HG03378 (cell line): ENCODE measurements around the gene CYCS.
"Not testable (repeated sequence)": the region's sequence is repeated elsewhere in the genome, so short reads cannot be mapped to it uniquely, and the experiment has no call there.

Experiments used
- ATAC-seq: cut with Tn5 transposase; IDR thresholded peaks from one replicate; pipeline ENCODE4 v1.9.1; 2021; ENCODE audit warnings: mild to moderate bottlenecking, moderate library complexity; ENCODE audit not compliant: unreplicated experiment

The CYCS gene

GRCh38 chr7:25119102-25119501, 6.0 kb downstream of the CYCS start:
- no peak for ATAC-seq

DNA sequence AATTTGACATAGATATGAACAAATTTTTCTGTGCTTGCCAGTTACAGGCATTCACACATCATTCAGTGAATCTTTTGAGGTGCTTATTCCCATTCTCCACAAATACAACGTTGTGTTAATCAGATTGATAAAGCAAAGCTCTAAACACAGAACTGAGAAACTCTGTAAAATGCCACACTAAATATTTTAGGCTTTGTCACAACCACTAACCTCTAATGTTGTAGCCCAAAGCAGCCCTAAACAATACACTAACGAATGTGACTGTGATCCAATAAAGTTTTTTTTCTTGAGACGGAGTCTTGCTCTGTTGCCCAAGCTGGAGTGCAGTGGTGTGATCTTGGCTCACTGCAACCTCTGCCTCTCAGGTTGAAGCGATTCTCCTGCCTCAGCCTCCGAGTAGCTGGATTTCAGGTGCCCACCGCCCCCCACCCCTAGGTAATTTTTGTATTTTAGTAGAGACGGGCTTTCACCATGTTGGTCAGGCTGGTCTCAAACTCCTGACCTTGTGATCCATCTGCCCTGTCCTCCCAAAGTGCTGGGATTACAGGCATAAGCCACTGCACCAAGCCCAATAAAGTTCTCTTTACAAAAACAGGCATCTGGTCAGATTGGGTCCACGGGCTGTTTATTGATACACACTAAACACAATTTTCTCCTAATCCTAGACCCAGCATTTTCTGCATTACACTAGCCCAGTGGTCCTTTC, 6.9 kb downstream of the CYCS start:
- peak; percentile 30 for ATAC-seq

GRCh38 chr7:25117226-25118047, 7.6 kb downstream of the CYCS start:
- peak; percentile 89 for ATAC-seq

DNA sequence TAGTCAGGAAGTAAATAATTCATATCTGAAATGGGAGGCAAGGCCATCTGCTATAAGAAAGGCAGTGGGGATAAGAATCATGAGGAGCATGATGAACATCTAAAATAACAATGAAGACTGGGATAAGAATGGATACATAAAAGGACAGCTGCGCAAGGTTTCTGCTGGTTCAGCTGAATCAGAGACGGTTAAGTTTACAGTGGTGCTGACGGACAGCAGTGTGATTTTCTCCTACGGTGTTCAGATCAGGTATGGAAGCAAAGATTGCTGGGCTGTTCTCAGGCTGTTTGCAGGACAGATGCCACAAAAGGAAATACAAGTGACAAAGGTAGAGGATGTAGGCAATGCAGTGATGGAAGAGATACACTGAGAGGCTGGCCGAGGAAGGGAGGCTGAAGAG, 8.4 kb downstream of the CYCS start:
- ATAC-seq, result no peak

- not testable (repeated sequence) for ATAC-seq
Observed at GRCh38 chr7:25110514-25110913, 14.5 kb downstream of the CYCS start.

DNA sequence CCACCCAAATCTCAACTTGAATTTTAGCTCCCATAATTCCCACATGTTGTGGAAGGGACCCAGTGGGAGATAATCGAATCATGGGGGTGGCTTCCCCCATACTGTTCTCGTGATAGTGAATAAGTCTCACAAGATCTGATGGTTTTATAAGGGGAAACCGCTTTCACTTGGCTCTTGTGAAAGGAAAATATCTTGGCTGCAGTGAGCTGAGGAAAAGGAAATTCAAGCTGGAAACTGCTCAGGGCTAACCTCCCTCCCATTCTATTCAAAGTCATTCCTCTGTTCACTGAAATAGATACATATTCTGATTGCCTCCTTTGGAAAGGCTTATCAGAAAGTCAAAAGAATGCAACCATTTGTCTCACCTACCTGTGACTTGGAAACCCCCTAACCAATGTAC, 15.8 kb downstream of the CYCS start:
- ATAC-seq, result no peak

DNA sequence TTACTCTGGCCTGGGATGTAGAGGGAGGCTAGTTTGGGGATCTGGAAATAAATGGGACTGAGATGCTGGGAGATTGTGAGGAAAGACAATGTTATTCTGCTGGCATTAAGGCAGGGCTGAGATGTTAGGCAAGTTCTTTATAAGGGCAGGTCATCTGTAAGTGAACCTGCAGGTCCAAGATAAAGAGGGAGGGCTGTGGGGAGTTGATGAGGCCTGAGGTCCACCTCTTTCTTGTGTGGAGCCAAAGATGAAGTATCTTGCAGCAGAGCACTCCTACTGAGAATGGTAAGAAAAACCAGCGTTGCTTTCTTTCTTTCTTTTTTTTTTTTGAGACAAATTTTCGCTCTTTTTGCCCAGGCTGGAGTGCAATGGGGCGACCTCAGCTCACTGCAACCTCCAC, 19.1 kb downstream of the CYCS start:
- no peak for ATAC-seq

- ATAC-seq, result no peak
Observed at GRCh38 chr7:25103773-25104172, 21.3 kb downstream of the CYCS start.

DNA sequence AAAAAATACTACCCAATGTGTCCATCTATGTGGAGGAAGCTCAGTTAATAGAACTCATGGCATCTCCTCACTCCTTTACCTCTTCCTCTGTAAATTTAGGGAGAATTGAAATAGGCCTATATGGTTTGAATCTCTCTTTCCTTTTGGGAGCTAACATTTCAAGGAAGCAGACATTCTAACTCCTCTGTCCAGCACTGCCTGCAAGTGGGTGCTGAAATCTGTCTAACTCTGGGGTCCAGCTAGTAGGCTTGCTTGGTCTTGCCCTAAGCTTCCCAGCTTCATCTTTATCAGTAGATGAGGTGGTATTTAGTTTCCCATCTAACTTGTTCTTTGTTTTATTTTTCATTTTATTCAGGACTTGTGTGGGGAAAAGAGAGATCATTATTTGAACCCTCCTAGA, 23.2 kb downstream of the CYCS start:
- no peak for ATAC-seq

DNA sequence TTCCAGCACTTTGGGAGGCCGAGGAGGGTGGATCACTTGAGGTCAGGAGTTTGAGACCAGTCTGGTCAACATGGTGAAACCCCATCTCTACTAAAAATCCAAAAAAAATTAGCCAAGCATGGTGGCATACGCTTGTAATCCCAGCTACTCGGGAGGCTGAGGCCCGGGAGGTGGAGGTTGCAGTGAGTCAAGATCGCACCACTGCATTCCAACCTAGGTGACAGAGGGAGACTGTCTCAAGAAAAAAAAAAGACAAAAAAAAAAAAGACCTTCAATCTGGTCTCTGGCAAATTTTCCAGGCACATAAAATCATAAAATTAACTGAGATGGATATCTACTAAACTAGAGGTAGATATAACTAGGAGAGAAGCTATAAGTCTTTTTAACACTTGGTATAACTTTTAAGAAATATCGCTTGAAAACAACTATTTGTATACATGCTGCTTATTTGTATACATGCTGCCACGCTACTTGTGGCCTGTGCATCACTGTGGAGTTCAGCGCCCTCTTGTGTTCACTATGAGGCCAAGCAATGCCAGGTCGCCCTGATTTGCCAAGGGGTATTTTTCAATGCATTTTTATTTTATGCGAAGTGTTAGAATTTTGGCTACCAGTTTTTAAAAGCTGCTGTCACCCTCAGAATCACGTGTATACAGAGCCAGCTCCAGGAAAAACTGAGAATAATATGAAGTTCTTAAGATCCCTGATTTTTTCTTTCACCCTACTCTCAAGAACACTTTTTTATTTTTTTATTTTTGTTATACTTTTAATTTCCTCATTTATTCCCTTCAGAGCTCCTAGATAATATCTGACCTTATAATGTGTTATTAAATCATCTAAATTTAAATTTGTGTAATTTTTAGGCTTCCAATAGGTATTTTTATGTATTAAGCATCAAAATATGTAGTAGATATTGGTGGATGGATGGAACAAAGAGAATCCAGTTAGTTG, 26.7 kb downstream of the CYCS start:
- peak; percentile 55 for ATAC-seq

- ATAC-seq, result no peak
Observed at GRCh38 chr7:25095516-25096345, 29.3 kb downstream of the CYCS start.

DNA sequence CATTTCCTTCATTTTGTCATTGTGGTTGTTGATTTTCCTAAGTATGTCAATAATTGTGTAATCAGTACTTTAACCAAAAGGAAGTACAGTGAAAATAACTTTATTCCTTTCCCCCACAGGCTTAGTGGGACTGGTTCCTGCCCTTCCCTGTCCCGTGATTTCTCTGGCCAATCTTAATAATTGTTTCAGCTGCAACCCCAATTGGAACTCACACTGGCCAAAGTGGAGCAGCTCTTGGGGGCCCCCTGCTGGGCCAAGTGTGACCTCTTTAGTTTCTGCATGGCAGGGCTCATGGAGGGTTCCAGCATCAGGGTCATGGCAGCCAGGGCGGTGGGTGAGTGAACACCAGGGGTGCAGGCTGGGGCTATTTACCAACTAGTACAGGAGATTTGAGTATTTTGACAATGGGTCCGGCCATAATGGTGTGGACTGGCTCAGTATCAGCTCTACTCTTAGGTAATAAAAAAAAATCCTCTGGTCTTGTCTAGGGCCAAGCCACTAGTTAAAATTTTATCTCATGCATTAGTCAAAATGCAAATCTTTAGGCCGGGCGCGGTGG, 31.7 kb downstream of the CYCS start:
- ATAC-seq, result no peak

GRCh38 chr7:25091779-25092178, 33.3 kb downstream of the CYCS start:
- no peak for ATAC-seq

GRCh38 chr7:25091176-25091575, 33.9 kb downstream of the CYCS start:
- no peak for ATAC-seq

- no peak for ATAC-seq
Observed at GRCh38 chr7:25090374-25090773, 34.7 kb downstream of the CYCS start.

GRCh38 chr7:25087855-25088254, 37.2 kb downstream of the CYCS start:
- ATAC-seq, result peak; percentile 92

GRCh38 chr7:25084821-25085220, 40.2 kb downstream of the CYCS start:
- ATAC-seq, result no peak

DNA sequence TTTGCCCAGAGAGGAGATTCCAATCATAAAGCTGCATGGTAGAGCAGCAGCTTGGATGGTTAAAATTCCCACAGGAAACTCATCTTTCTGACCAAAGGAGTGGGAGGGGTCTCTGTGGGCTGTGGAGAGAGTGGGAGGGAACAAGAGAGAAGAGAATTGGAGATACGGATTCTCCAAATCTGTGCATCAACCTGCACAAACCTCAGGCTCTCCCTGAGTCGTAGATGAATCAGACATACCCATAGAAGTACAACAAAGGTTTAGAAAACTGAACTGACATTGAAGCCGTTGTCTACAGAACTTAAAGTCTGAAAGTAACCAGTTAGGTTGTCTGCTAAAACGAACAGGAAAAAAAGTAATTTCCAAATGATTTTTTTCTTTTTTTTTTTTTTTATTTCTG, 41.9 kb downstream of the CYCS start:
- no peak for ATAC-seq

- ATAC-seq, result not testable (repeated sequence)
Observed at GRCh38 chr7:25082041-25082440, 43.0 kb downstream of the CYCS start.

GRCh38 chr7:25077096-25077495, 48.0 kb downstream of the CYCS start:
- ATAC-seq, result no peak
